Airway epithelial cell (primary cell): Measurements from ENCODE around the gene EGF. TPM values are rescaled to one million over a fixed set of nuclear protein-coding genes. Genes with fewer than 3 reads are reported as not detected.

Experiments
- total RNA-seq: library from RNA; depleted of rRNA; stranded (reverse); fragments of >200 nt; gene quantifications from 2 replicates; pipeline ENCODE4 v1.2.3, GENCODE V29; 2015

The EGF gene
- 0.14 and 0.28 TPM in 2 replicates for total RNA-seq

GRCh38 chr4:109912706-109913595, at the start of gene EGF:
EGF (plus strand) TSS chr4:109912883; CDS start chr4:109913336, 453 bp downstream.

Other genes starting within 250 kb of the EGF start
- gene CASP6, start 209.4 kb upstream of the EGF start, total RNA-seq: 33.1 and 37.3 TPM in 2 replicates
- gene PLA2G12A, start 182.8 kb upstream of the EGF start, total RNA-seq: 34.5 and 41.5 TPM in 2 replicates
- gene CFI, start 110.9 kb upstream of the EGF start, total RNA-seq: 0.21 TPM in 1 of 2 replicates, not detected in the other
- gene GAR1, start 97.1 kb upstream of the EGF start, total RNA-seq: 11.2 and 12.5 TPM in 2 replicates
- gene RRH, start 84.9 kb upstream of the EGF start, total RNA-seq: not detected in 2 replicates
- gene LRIT3, start 64.8 kb upstream of the EGF start, total RNA-seq: 0.07 TPM in 1 of 2 replicates, not detected in the other